NB4 (cell line): ENCODE results near the gene KIF1B.
"Not testable (repeated sequence)": the region's sequence is repeated elsewhere in the genome, so short reads cannot be mapped to it uniquely, and the experiment has no call there.

Experiments used
- DNase-seq: peaks from one replicate; pipeline ENCODE4 v3.0.0; 2010; ENCODE audit warnings: low read depth
- H3K4me3 ChIP-seq: one replicate; pipeline ENCODE4 v1.5.1; 2011; ENCODE audit warnings: mild to moderate bottlenecking, low read depth, low read length, moderate library complexity
- CTCF ChIP-seq: IDR thresholded peaks from one replicate; pipeline ENCODE4 v1.5.1; 2012; ENCODE audit warnings: low read depth, low read length
- MAX ChIP-seq: IDR thresholded peaks from 2 replicates; pipeline ENCODE4 v1.6.1; 2011; ENCODE audit warnings: low read depth, low read length
- MYC ChIP-seq: IDR thresholded peaks from 2 replicates; pipeline ENCODE4 v1.6.1; 2011; ENCODE audit warnings: low read depth, low read length
- POLR2A ChIP-seq: IDR thresholded peaks from 2 replicates; pipeline ENCODE4 v1.6.1; 2011; ENCODE audit warnings: mild to moderate bottlenecking; ENCODE audit not compliant: insufficient read length; ENCODE audit errors: extremely low read depth

The KIF1B gene

GRCh38 chr1:10400013-10400412, 189.6 kb downstream of the KIF1B start:
- no peak for DNase-seq
- peak overlapping the region; percentile 84 for H3K4me3 ChIP-seq
- no peak for TF ChIP-seq POLR2A

DNA sequence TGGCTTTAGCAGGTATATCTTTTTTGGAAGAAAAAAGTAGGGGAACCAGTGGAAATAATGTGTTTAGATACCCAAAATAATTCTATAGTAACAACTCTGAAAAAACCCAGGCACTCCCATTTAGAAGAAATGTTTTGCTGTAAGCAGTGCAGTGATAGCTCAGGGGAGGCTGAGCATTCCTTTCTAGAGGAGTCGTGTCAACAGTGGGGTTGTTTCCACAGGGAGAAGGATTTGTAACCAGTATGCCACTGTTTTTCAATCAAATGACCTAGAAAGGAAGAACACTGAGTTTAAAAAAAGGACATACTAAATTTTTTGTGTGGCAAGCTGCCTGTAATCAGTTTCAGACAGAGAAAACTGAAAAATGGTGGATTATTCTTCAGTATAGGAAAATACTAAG, 190.9 kb downstream of the KIF1B start:
- no peak for DNase-seq
- TF ChIP-seq MYC (no peak), POLR2A (no peak), CTCF (no peak), MAX (no peak)
- H3K4me3 ChIP-seq = peak overlapping the region; percentile 84

DNA sequence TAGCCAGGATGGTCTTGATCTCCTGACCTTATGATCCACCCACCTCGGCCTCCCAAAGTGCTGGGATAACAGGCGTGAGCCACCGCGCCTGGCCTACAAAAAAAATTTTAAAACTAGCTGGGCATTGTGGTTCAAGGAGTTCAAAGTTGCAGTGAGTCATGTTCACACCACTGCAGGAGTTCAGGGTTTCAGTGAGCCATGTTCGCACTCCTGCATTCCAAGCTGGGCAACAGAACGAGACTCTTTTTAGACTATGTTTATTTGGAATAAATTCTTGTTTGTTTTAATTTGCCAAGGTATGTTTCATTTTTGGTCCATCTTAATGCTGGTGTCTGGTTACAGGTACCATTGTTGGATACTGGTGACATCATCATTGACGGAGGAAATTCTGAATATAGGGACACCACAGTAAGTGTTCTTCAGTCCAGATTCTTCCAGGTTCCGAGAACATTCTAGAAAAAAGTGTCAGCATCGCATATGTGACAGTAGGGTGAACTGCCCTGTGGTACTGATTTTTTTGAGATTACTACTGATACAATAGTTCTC, 192.4 kb downstream of the KIF1B start:
- TF ChIP-seq CTCF (no peak), MYC (no peak), POLR2A (no peak), MAX (no peak)
- DNase-seq = no peak
- no peak overlapping the region for H3K4me3 ChIP-seq

GRCh38 chr1:10407201-10407600, 196.8 kb downstream of the KIF1B start:
- no peak for TF ChIP-seq MAX
- no peak for TF ChIP-seq POLR2A
- no peak overlapping the region for H3K4me3 ChIP-seq
- DNase-seq = no peak

- DNase-seq = peak; percentile 95
- peak overlapping the region; percentile 27 for H3K4me3 ChIP-seq
- TF ChIP-seq POLR2A = no peak
- TF ChIP-seq MYC = peak; percentile 28; the same call in 1 of the 2 replicates
- no peak for TF ChIP-seq MAX
- no peak for TF ChIP-seq CTCF
These were observed 205.0 kb downstream of the KIF1B start for GRCh38 chr1:10415211-10415930.

- not testable (repeated sequence) for DNase-seq, H3K4me3 ChIP-seq
These were observed 205.6 kb downstream of the KIF1B start for GRCh38 chr1:10415967-10416366.

GRCh38 chr1:10418741-10419140, 208.4 kb downstream of the KIF1B start:
- H3K4me3 ChIP-seq, DNase-seq: not testable (repeated sequence)

DNA sequence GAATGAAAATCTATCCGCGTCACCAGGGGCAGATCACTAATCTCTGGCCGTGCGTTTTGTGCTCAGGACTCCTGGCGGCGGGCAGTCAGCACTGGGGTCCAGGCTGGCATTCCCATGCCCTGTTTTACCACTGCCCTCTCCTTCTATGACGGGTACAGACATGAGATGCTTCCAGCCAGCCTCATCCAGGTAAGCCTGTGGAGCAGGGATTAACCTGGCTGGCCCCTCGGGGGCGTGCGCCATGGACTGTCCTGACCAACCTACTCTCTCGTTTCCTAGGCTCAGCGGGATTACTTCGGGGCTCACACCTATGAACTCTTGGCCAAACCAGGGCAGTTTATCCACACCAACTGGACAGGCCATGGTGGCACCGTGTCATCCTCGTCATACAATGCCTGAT, 209.0 kb downstream of the KIF1B start:
- H3K4me3 ChIP-seq = no peak overlapping the region
- no peak for DNase-seq
- no peak for TF ChIP-seq POLR2A
- no peak for TF ChIP-seq CTCF
- no peak for TF ChIP-seq MAX
- no peak for TF ChIP-seq MYC
